Neural crest cell (in vitro differentiated cells): Measurements from ENCODE around the gene GALNT9. TPM values are rescaled to one million over a fixed set of nuclear protein-coding genes. Genes with fewer than 3 reads are reported as not detected.
A peak's percentile ranks its signal among the peaks of the same experiment; 100 is the strongest.

Source experiments
- DNase-seq: peaks from one replicate; pipeline ENCODE4 v3.0.0; 2021; ENCODE audit warnings: low read depth, mixed read lengths, low spot score
- H3K27ac Mint-ChIP-seq: one replicate; pipeline ENCODE4 v1.8.0; 2021; ENCODE audit warnings: mild to moderate bottlenecking, mixed read lengths; ENCODE audit not compliant: unreplicated experiment
- H3K27me3 Mint-ChIP-seq: 2 replicates; pipeline ENCODE4 v1.8.0; 2021; ENCODE audit warnings: low read depth, mild to moderate bottlenecking, mixed read lengths
- H3K36me3 Mint-ChIP-seq: 2 replicates; pipeline ENCODE4 v1.8.0; 2021; ENCODE audit warnings: low read depth, mild to moderate bottlenecking, mixed read lengths
- H3K4me1 Mint-ChIP-seq: 2 replicates; pipeline ENCODE4 v1.8.0; 2021; ENCODE audit warnings: mixed read lengths
- H3K4me3 Mint-ChIP-seq: one replicate; pipeline ENCODE4 v1.8.0; 2021; ENCODE audit warnings: mild to moderate bottlenecking, mixed read lengths
- H3K9me3 Mint-ChIP-seq: 2 replicates; pipeline ENCODE4 v1.8.0; 2021; ENCODE audit warnings: mixed read lengths
- CTCF ChIP-seq: fragments of 200-600 bp; sonication (generic); conservative IDR thresholded peaks from 2 replicates; pipeline ENCODE4 v1.5.0; 2021; ENCODE audit warnings: antibody characterized with exemption, mild to moderate bottlenecking
- total RNA-seq: library from RNA; stranded (reverse); gene quantifications from 2 replicates; pipeline ENCODE4 v1.2.1, GENCODE V29; 2021

Gene GALNT9
- total RNA-seq, 1 donor from 2014 or later = 1.3 TPM

GRCh38 chr12:132344601-132345000 is 15.2 kb upstream of the GALNT9 start:
- no peaks in the 10 kb centered on the region for H3K36me3 Mint-ChIP-seq
- no peaks in the 10 kb centered on the region for H3K9me3 Mint-ChIP-seq
- no peak overlapping the region for H3K4me3 Mint-ChIP-seq
- no peak overlapping the region for H3K27ac Mint-ChIP-seq
- H3K27me3 Mint-ChIP-seq = peaks cover 8% of the 10 kb centered on the region
- no peak for TF ChIP-seq CTCF
- peaks cover 34% of the 10 kb centered on the region for H3K4me1 Mint-ChIP-seq
- DNase-seq = no peak

- Mint-ChIP-seq H3K4me1 (peaks cover 34% of the 10 kb centered on the region), H3K27me3 (peaks cover 8% of the 10 kb centered on the region), H3K4me3 (no peak overlapping the region), H3K27ac (no peak overlapping the region), H3K36me3 (no peaks in the 10 kb centered on the region), H3K9me3 (no peaks in the 10 kb centered on the region)
- no peak for TF ChIP-seq CTCF
- no peak for DNase-seq
Observed at GRCh38 chr12:132344181-132344580, 14.8 kb upstream of the GALNT9 start.

- Mint-ChIP-seq H3K36me3 (no peaks in the 10 kb centered on the region), H3K27ac (no peak overlapping the region), H3K27me3 (peaks cover 8% of the 10 kb centered on the region), H3K9me3 (no peaks in the 10 kb centered on the region), H3K4me3 (no peak overlapping the region), H3K4me1 (peaks cover 34% of the 10 kb centered on the region)
- DNase-seq = no peak
- TF ChIP-seq CTCF = no peak
Observed at GRCh38 chr12:132343294-132344004, 14.1 kb upstream of the GALNT9 start.

- Mint-ChIP-seq H3K4me3 (no peak overlapping the region), H3K4me1 (peaks cover 34% of the 10 kb centered on the region), H3K9me3 (no peaks in the 10 kb centered on the region), H3K36me3 (no peaks in the 10 kb centered on the region), H3K27me3 (peaks cover 8% of the 10 kb centered on the region), H3K27ac (no peak overlapping the region)
- peak; percentile 57 for TF ChIP-seq CTCF
- DNase-seq = no peak
Observed at GRCh38 chr12:132342251-132343227, 13.2 kb upstream of the GALNT9 start.

GRCh38 chr12:132341318-132342050 is 12.1 kb upstream of the GALNT9 start:
- peaks cover 34% of the 10 kb centered on the region for H3K4me1 Mint-ChIP-seq
- no peaks in the 10 kb centered on the region for H3K9me3 Mint-ChIP-seq
- peaks cover 14% of the 10 kb centered on the region for H3K27me3 Mint-ChIP-seq
- no peak overlapping the region for H3K27ac Mint-ChIP-seq
- no peak for DNase-seq
- no peak overlapping the region for H3K4me3 Mint-ChIP-seq
- no peak for TF ChIP-seq CTCF
- H3K36me3 Mint-ChIP-seq = no peaks in the 10 kb centered on the region
